Spinal cord (tissue), 10 donors: Measurements from ENCODE around the gene ADM. TPM values are rescaled to one million over a fixed set of nuclear protein-coding genes. Genes with fewer than 3 reads are reported as not detected.

Experiments
- DNase-seq, 6 donors: peaks; one replicate each; pipeline versions ENCODE4 v3.0.0 to v3.0.0-alpha.2; 2013 to 2015; ENCODE audit warnings: low spot score in 6 of 6, low read depth in 4 of 6
- H3K27ac ChIP-seq: one replicate; pipeline ENCODE4 v1.5.1; 2013; ENCODE audit warnings: low read depth, low read length, control low read depth
- H3K27me3 ChIP-seq: one replicate; pipeline ENCODE4 v1.6.1; 2013; ENCODE audit warnings: low read length; ENCODE audit not compliant: control insufficient read depth, insufficient read depth
- H3K36me3 ChIP-seq: one replicate; pipeline ENCODE4 v1.6.1; 2013; ENCODE audit warnings: low read length; ENCODE audit not compliant: control insufficient read depth, insufficient read depth
- H3K4me1 ChIP-seq: one replicate; pipeline ENCODE4 v1.6.1; 2013; ENCODE audit warnings: low read length; ENCODE audit not compliant: control insufficient read depth, insufficient read depth
- H3K4me3 ChIP-seq: one replicate; pipeline ENCODE4 v1.5.1; 2013; ENCODE audit warnings: low read depth, low read length, control low read depth
- H3K9me3 ChIP-seq: one replicate; pipeline ENCODE4 v1.6.1; 2013; ENCODE audit warnings: low read length; ENCODE audit not compliant: control insufficient read depth, insufficient read depth
- WGBS: methylation state at CpG from one replicate; pipeline ENCODE4 v1.1.5; 2013; ENCODE audit warnings: missing lambda C conversion rate; ENCODE audit not compliant: insufficient coverage; 5-methylcytosine and 5-hydroxymethylcytosine counted together
- polyA plus RNA-seq, 2 donors: library from polyadenylated mRNA; unstranded; fragments of 120-200 nt; gene quantifications; one replicate each; pipeline ENCODE4 v1.2.1, GENCODE V29; 2013; ENCODE audit not compliant: insufficient read length in 2 of 2
- total RNA-seq, 2 donors: library from RNA; depleted of rRNA in 1 of 2; stranded (reverse); fragments of 120-200 nt in 1 of 2; fragments of >200 nt in 1 of 2; gene quantifications; one replicate each; pipeline versions ENCODE4 v1.2.3 to v1.2.4, GENCODE V29; 2013 to 2014
- donor health status: healthy.

The ADM gene
- total and polyA plus RNA-seq, 4 donors, result 3.5 to 67.6 (median 31.7) TPM

- H3K27me3 ChIP-seq, result peaks cover 65% of the 10 kb centered on the region
- H3K27ac ChIP-seq, result peak overlapping the region; percentile 75
- peak in 1 of 6 donors; percentile 11 for DNase-seq
- no peaks in the 10 kb centered on the region for H3K9me3 ChIP-seq
- peak overlapping the region; percentile 75 for H3K4me3 ChIP-seq
- H3K4me1 ChIP-seq, result peaks cover 46% of the 10 kb centered on the region
- WGBS, result 34% methylated on average over 7 of the region's 9 CpGs
- H3K36me3 ChIP-seq, result no peaks in the 10 kb centered on the region
Measured at GRCh38 chr11:10301656-10302358, 3.1 kb upstream of the ADM start.

- H3K27me3 ChIP-seq, result peaks cover 70% of the 10 kb centered on the region
- H3K4me3 ChIP-seq, result peak overlapping the region; percentile 75
- no peak for DNase-seq
- H3K27ac ChIP-seq, result peak overlapping the region; percentile 75
- no peaks in the 10 kb centered on the region for H3K36me3 ChIP-seq
- H3K4me1 ChIP-seq, result peaks cover 52% of the 10 kb centered on the region
- no peaks in the 10 kb centered on the region for H3K9me3 ChIP-seq
- 13% methylated on average over 8 of the region's 10 CpGs for WGBS
Measured at GRCh38 chr11:10302359-10302743, 2.5 kb upstream of the ADM start.

- Histone ChIP-seq H3K4me3 (peak overlapping the region; percentile 75), H3K4me1 (peaks cover 58% of the 10 kb centered on the region), H3K9me3 (no peaks in the 10 kb centered on the region), H3K27ac (peak overlapping the region; percentile 75), H3K27me3 (peaks cover 76% of the 10 kb centered on the region), H3K36me3 (no peaks in the 10 kb centered on the region)
- peak in 2 of 6 donors; percentile 64 to 74 for DNase-seq
- under 1% methylated on average over 56 of the region's 56 CpGs for WGBS
Measured at GRCh38 chr11:10302744-10303557, 1.9 kb upstream of the ADM start.

GRCh38 chr11:10303558-10304363, 1.1 kb upstream of the ADM start:
- peak overlapping the region; percentile 75 for H3K27ac ChIP-seq
- WGBS, result 13% methylated on average over 21 of the region's 29 CpGs
- no peaks in the 10 kb centered on the region for H3K36me3 ChIP-seq
- H3K4me1 ChIP-seq, result peaks cover 63% of the 10 kb centered on the region
- H3K9me3 ChIP-seq, result no peaks in the 10 kb centered on the region
- H3K4me3 ChIP-seq, result peak overlapping the region; percentile 75
- DNase-seq, result peak in 2 of 6 donors; percentile 15 to 36
- H3K27me3 ChIP-seq, result peaks cover 85% of the 10 kb centered on the region

GRCh38 chr11:10305262-10305963, 540 bp downstream of the ADM start:
- no peaks in the 10 kb centered on the region for H3K36me3 ChIP-seq
- under 1% methylated on average over 51 of the region's 51 CpGs for WGBS
- H3K27ac ChIP-seq, result peak overlapping the region; percentile 40
- H3K9me3 ChIP-seq, result no peaks in the 10 kb centered on the region
- peaks cover 89% of the 10 kb centered on the region for H3K27me3 ChIP-seq
- H3K4me1 ChIP-seq, result peaks cover 67% of the 10 kb centered on the region
- DNase-seq, result peak in 2 of 6 donors; percentile 11 to 48
- peak overlapping the region; percentile 75 for H3K4me3 ChIP-seq

GRCh38 chr11:10305964-10306918, 1.4 kb downstream of the ADM start:
- WGBS, result 1% methylated on average over 63 of the region's 65 CpGs
- Histone ChIP-seq H3K36me3 (no peaks in the 10 kb centered on the region), H3K9me3 (no peaks in the 10 kb centered on the region), H3K27me3 (peaks cover 83% of the 10 kb centered on the region), H3K4me3 (peak overlapping the region; percentile 75), H3K27ac (peak overlapping the region; percentile 25), H3K4me1 (peaks cover 67% of the 10 kb centered on the region)
- DNase-seq, result peak in 2 of 6 donors; percentile 24 to 53

GRCh38 chr11:10307022-10307399, 2.1 kb downstream of the ADM start:
- 0% methylated on average over 1 of the region's 9 CpGs for WGBS

GRCh38 chr11:10307400-10308200, 2.7 kb downstream of the ADM start:
- H3K27ac ChIP-seq, result peak overlapping the region; percentile 47
- peak overlapping the region; percentile 75 for H3K4me3 ChIP-seq
- peak in 3 of 6 donors; percentile 69 to 90 (median 83) for DNase-seq
- H3K4me1 ChIP-seq, result peaks cover 61% of the 10 kb centered on the region
- no peaks in the 10 kb centered on the region for H3K9me3 ChIP-seq
- WGBS, result under 1% methylated on average over 62 of the region's 62 CpGs
- no peaks in the 10 kb centered on the region for H3K36me3 ChIP-seq
- peaks cover 70% of the 10 kb centered on the region for H3K27me3 ChIP-seq

More at GRCh38 chr11:10307022-10307399, 2.1 kb downstream of the ADM start:
- no peaks in the 10 kb centered on the region for H3K36me3 ChIP-seq
- peaks cover 76% of the 10 kb centered on the region for H3K27me3 ChIP-seq
- peaks cover 67% of the 10 kb centered on the region for H3K4me1 ChIP-seq
- H3K9me3 ChIP-seq, result no peaks in the 10 kb centered on the region
- H3K27ac ChIP-seq, result peak overlapping the region; percentile 29
- peak in 1 of 6 donors; percentile 18 for DNase-seq
- peak overlapping the region; percentile 75 for H3K4me3 ChIP-seq
